ENCODE measurements around the gene ARHGAP15. TPM values are rescaled to one million over a fixed set of nuclear protein-coding genes. Genes with fewer than 3 reads are reported as not detected.
A peak's percentile ranks its signal among the peaks of the same experiment; 100 is the strongest.

The ARHGAP15 gene
- total RNA-seq, 1 experiment from 2014 or later, result not detected

DNA sequence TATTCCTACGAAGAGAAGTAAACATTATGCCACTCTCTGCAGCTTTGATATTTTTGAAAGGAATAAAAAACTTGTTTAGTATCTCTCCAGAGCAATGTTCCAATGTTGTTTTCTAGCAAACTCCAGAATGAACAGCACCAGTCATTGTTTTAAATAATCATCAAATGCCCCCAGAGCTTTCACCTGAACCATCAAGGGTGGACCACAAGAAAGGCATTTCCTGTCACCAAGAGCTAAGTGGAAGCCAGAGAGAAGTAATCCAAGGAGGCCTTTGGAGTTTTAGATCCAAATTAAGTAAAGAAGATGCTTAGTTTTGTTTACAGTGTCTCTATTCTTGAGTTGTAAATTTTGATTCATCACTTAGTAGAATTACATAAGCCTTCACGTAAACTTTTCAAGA lies 559.0 kb downstream of the ARHGAP15 start:
- no peaks in the 10 kb centered on the region for H3K36me3 ChIP-seq
- H3K4me1 ChIP-seq (replicated peaks), result no peaks in the 10 kb centered on the region
- no peak overlapping the region for H3K4me3 ChIP-seq
- no peak for DNase-seq (ENCODE audit: low read depth in 1 of 2, low spot score in 2 of 2)
- H3K9me3 ChIP-seq (replicated peaks), result no peaks in the 10 kb centered on the region
- no peaks in the 10 kb centered on the region for H3K27me3 ChIP-seq (replicated peaks)
- H3K27ac ChIP-seq, result no peak overlapping the region

DNA sequence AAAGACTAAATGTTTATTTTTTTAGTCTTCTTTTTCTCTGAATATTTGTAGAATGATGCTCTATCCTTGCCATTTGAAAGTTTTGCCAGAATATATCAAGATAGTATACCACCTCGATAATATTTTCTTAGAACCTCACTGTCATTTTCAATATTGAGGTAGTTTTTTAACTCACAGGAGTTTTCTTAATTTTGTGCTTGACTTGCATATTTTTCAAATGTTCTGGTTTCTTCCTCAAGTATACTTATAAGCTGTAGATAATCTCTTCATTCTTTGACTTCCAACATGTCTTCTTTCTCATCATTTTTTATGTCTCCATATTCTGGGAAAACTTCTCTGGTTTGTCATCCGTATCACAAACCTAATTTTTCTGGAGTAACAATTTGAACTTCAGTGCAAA lies 559.6 kb downstream of the ARHGAP15 start:
- no peak for DNase-seq (ENCODE audit: low read depth in 1 of 2, low spot score in 2 of 2)
- H3K36me3 ChIP-seq, result no peaks in the 10 kb centered on the region
- no peaks in the 10 kb centered on the region for H3K4me1 ChIP-seq (replicated peaks)
- no peaks in the 10 kb centered on the region for H3K27me3 ChIP-seq (replicated peaks)
- H3K9me3 ChIP-seq (replicated peaks), result no peaks in the 10 kb centered on the region
- no peak overlapping the region for H3K4me3 ChIP-seq
- no peak overlapping the region for H3K27ac ChIP-seq

DNA sequence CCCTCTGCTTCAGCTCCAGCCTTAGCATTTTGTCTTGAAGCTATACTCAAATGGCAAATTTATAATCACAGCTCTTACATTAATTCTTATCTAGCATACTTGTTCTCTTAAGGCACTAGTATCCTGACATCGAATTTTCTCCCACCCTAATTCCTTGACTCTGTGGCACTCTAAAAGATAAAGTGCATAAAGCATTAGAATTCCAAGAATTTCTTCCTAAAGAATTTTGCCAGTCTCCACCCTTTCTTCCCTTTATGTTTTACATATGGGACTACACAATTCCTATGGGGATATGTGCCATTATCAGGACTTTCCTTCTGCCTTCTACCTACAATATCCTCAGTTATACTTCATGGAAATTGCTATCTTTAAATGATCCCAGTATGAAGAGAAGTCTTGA lies 560.3 kb downstream of the ARHGAP15 start:
- Histone ChIP-seq H3K36me3 (no peaks in the 10 kb centered on the region), H3K27ac (no peak overlapping the region), H3K9me3 (replicated peaks) (no peaks in the 10 kb centered on the region), H3K27me3 (replicated peaks) (no peaks in the 10 kb centered on the region), H3K4me3 (no peak overlapping the region), H3K4me1 (replicated peaks) (no peaks in the 10 kb centered on the region)
- no peak for DNase-seq (ENCODE audit: low read depth in 1 of 2, low spot score in 2 of 2)

DNA sequence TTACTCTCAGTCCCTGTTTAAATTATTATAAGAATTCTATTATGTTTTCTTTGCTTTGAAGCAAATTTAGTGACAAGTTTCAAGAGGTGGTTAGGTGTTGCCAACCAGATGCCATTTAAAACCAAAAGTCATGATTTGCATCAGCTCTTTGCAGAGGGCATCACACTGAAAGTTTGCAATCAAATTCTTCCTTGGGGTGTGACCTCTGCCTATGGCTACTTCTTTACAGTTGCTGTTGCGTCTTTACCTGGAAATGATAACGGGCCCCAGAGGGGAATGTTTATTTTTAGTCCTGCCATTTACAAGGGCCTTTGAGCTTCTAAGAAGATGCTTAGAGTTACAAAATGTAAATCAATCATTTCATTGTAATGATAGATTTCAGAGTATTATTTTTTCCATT lies 561.0 kb downstream of the ARHGAP15 start:
- DNase-seq (ENCODE audit: low read depth in 1 of 2, low spot score in 2 of 2), result no peak
- no peak overlapping the region for H3K4me3 ChIP-seq
- H3K9me3 ChIP-seq (replicated peaks), result no peaks in the 10 kb centered on the region
- no peaks in the 10 kb centered on the region for H3K36me3 ChIP-seq
- H3K27ac ChIP-seq, result no peak overlapping the region
- no peaks in the 10 kb centered on the region for H3K27me3 ChIP-seq (replicated peaks)
- H3K4me1 ChIP-seq (replicated peaks), result no peaks in the 10 kb centered on the region

DNA sequence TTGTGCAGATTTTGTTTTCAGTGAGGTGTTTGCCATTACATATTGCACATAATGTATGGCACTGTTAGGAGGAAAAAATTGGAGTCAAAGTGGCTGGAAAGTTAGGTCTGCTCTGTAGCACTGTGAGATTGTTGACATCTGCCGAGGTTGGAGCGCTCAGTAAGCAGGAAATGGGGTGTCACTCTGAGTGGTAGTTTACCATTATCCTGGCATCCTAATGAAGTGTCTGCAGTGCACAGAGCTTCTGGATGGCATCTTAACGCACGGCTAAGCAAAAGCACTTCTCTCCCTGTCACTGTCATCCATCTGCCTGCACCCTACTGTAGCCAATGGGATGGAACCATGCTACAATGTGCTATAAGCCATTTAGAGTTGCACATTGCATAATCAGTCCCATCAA lies 561.9 kb downstream of the ARHGAP15 start:
- H3K27me3 ChIP-seq (replicated peaks), result no peaks in the 10 kb centered on the region
- H3K36me3 ChIP-seq, result no peaks in the 10 kb centered on the region
- no peak overlapping the region for H3K27ac ChIP-seq
- no peaks in the 10 kb centered on the region for H3K4me1 ChIP-seq (replicated peaks)
- no peaks in the 10 kb centered on the region for H3K9me3 ChIP-seq (replicated peaks)
- DNase-seq (ENCODE audit: low read depth in 1 of 2, low spot score in 2 of 2), result no peak
- H3K4me3 ChIP-seq, result no peak overlapping the region

DNA sequence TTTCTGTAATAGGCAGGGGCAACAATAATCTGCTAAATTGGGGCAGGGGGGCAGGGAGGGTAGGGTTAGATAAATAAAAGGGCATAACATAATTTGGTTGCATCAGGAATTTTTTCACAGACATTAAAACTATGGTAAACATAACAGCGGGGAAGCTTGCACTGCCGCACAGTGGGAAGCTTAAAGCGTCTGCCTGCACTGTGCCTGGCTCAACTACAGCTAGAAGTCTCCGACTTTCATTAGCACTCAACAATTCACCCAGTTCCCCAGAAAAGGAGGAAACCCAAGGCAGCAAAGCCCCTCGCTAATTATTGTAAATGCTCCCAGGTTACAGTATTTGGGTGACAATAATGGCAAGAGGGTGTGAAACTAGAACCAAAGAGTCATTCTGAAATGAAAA lies 562.9 kb downstream of the ARHGAP15 start:
- Histone ChIP-seq H3K4me3 (no peak overlapping the region), H3K27ac (no peak overlapping the region), H3K27me3 (replicated peaks) (no peaks in the 10 kb centered on the region), H3K9me3 (replicated peaks) (no peaks in the 10 kb centered on the region), H3K4me1 (replicated peaks) (no peaks in the 10 kb centered on the region), H3K36me3 (no peaks in the 10 kb centered on the region)
- DNase-seq (ENCODE audit: low read depth in 1 of 2, low spot score in 2 of 2), result no peak

DNA sequence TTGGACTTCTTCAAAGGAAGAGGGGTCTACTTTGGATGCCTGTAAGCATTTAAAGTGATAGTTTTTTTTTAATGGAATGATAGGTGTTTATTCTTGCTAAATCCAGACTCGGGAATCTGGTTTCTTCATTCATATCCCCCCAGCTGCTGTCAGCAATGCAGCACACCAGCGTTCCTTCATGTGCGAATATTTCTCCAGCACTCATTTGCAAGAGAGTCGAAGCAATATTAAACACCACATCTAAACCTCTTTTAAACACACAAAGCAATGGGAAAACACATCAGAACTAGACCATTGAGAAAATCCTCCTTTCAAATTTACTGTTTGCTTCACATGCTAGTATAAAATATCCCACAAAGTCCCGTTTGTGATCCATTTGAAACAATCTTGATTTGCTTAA lies 563.7 kb downstream of the ARHGAP15 start:
- no peaks in the 10 kb centered on the region for H3K36me3 ChIP-seq
- no peaks in the 10 kb centered on the region for H3K9me3 ChIP-seq (replicated peaks)
- no peak for DNase-seq (ENCODE audit: low read depth in 1 of 2, low spot score in 2 of 2)

DNA sequence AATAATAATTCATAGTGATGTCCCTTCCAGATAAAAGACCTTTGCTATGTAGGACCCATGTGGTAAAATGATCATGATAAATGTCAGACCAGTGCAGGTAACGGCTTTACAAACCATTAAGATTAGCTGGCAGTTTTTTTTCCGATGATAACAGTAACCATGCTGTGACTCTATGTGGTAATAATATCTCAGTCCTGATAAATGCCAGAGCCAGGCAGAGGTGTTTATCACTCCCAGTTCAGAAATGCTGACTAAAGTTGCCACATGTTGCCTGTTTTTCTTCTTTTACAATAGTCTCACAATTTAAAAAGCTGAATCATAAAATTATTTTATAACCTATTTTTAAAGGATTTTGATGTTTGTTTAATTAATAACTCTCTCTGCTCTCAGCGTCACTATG lies 565.1 kb downstream of the ARHGAP15 start:
- no peak for DNase-seq (ENCODE audit: low read depth in 1 of 2, low spot score in 2 of 2)
- Histone ChIP-seq H3K9me3 (replicated peaks) (no peaks in the 10 kb centered on the region), H3K27ac (no peak overlapping the region), H3K36me3 (no peaks in the 10 kb centered on the region), H3K4me1 (replicated peaks) (no peaks in the 10 kb centered on the region), H3K4me3 (no peak overlapping the region), H3K27me3 (replicated peaks) (no peaks in the 10 kb centered on the region)

More for the DNA sequence above, 563.7 kb downstream of the ARHGAP15 start:
- no peak overlapping the region for H3K27ac ChIP-seq
- H3K27me3 ChIP-seq (replicated peaks), result no peaks in the 10 kb centered on the region
- H3K4me1 ChIP-seq (replicated peaks), result no peaks in the 10 kb centered on the region
- no peak overlapping the region for H3K4me3 ChIP-seq

DNA sequence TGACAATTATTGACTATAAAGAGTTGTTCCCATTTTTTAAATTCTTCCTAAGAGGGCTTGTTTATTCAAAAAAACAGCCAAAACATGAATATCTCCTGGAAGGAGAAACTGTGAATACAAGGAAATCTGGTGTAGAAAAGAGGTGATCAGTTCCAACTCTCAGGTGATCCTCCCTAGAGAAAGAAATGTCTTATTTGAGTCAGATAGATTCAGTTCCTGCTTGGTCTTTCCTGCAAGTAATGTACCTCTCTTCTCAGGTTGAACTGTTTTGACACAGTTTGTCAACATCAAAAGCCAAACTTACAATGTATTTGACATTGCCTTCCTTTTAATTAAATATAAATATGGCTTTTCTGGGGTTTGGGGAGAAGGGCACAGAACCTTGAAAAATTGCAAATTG lies 567.4 kb downstream of the ARHGAP15 start:
- Histone ChIP-seq H3K27ac (no peak overlapping the region), H3K4me1 (replicated peaks) (no peaks in the 10 kb centered on the region), H3K4me3 (no peak overlapping the region), H3K36me3 (no peaks in the 10 kb centered on the region), H3K9me3 (replicated peaks) (no peaks in the 10 kb centered on the region), H3K27me3 (replicated peaks) (no peaks in the 10 kb centered on the region)
- DNase-seq (ENCODE audit: low read depth in 1 of 2, low spot score in 2 of 2), result no peak

DNA sequence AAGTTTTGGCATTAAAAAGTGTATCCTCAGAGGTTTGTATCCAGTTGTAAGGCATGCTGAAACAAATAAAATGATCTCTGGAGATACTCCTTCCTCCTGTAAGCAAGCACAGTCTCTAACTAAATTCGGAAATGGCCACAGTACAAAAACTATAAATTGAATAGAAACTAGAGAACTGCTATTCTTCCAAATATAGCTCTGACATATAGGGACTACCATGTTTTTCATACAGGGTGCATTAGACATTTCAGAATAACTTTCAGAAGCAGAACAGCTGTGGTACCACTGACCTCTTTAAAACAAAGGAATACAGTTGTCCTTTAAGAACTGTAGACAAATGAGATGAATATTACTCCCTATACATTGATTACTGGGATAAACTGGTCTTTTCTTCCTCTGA lies 568.5 kb downstream of the ARHGAP15 start:
- Histone ChIP-seq H3K36me3 (no peaks in the 10 kb centered on the region), H3K27ac (no peak overlapping the region), H3K9me3 (replicated peaks) (no peaks in the 10 kb centered on the region), H3K4me3 (no peak overlapping the region), H3K4me1 (replicated peaks) (no peaks in the 10 kb centered on the region), H3K27me3 (replicated peaks) (no peaks in the 10 kb centered on the region)
- DNase-seq (ENCODE audit: low read depth in 1 of 2, low spot score in 2 of 2), result no peak

DNA sequence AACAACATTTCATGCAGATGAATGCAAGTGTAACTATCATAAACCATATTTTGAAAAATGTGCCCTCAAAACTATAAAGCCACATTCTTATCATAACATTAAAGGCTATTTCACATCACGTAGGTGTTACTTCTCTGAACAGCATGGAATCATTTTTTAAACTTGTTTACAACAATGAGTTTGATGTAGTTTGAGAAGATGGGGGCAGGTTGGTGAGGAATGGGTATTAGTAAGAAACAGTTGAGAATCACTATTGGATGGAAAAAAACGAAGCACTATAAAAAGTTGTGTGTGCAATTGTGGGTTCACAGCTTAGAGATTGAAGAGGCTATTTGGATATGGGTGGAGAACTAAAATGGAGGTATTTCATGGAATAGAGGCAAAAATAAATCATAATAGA lies 569.1 kb downstream of the ARHGAP15 start:
- Histone ChIP-seq H3K36me3 (no peaks in the 10 kb centered on the region), H3K4me3 (no peak overlapping the region), H3K9me3 (replicated peaks) (no peaks in the 10 kb centered on the region), H3K27ac (no peak overlapping the region), H3K27me3 (replicated peaks) (no peaks in the 10 kb centered on the region), H3K4me1 (replicated peaks) (no peaks in the 10 kb centered on the region)
- DNase-seq (ENCODE audit: low read depth in 1 of 2, low spot score in 2 of 2), result no peak

DNA sequence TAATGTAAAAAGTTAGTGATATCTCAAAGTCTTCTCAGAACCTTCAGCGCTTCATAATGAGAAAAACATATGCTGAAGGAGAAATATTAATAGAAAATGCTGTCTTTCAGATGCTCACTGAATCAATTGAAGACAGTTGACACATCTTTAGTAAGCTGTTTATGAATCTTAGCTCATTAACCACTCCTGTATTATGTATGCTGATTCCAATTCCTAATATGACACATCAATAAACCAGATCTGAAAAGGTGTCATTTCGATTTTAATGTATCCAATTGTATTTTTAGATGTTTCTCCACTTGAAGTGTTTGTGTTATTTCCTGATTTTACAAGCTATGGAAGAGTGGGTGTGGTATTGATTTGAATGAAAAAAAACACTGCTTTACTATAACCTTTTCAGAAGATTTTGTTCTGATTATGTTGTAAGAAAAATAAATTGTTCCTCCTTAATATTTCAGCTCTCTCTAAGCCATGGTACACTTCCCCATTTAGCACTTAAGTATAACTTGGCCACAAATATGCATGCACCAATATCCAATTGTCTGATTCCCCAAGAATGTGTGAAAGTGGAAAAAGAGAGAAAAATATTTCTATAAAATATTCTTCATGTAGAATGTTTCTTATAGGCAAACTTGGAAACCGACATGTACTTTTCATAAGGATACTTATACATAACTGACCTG lies 569.8 kb downstream of the ARHGAP15 start:
- H3K36me3 ChIP-seq, result no peaks in the 10 kb centered on the region
- no peaks in the 10 kb centered on the region for H3K27me3 ChIP-seq (replicated peaks)
- H3K4me3 ChIP-seq, result no peak overlapping the region
- DNase-seq (ENCODE audit: low read depth in 1 of 2, low spot score in 2 of 2), result no peak
- no peaks in the 10 kb centered on the region for H3K4me1 ChIP-seq (replicated peaks)
- H3K27ac ChIP-seq, result no peak overlapping the region
- no peaks in the 10 kb centered on the region for H3K9me3 ChIP-seq (replicated peaks)

DNA sequence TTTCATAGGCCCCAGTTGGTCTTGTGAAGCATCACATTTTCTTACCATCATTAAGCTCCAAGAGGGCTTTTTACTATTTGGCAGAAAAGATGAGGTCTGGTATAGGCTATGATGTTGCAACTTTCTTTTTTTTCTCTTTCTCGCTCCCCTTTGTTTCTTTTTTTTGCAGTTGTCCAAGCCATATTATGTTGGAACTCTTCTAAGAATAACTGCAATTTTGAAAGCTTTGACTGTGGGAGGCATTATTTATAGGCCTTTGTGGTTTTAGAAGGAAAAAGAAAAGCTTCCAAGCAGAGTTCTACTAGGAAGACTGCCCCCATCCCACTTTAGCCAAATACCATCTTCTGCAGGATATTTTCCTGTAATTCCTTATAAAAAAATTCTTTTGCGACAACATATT lies 571.6 kb downstream of the ARHGAP15 start:
- H3K27me3 ChIP-seq (replicated peaks), result no peaks in the 10 kb centered on the region
- H3K36me3 ChIP-seq, result no peaks in the 10 kb centered on the region
- no peaks in the 10 kb centered on the region for H3K4me1 ChIP-seq (replicated peaks)
- no peaks in the 10 kb centered on the region for H3K9me3 ChIP-seq (replicated peaks)
- H3K4me3 ChIP-seq, result no peak overlapping the region
- H3K27ac ChIP-seq, result no peak overlapping the region
- peak in 1 of 2 experiments; percentile 4 for DNase-seq (ENCODE audit: low read depth in 1 of 2, low spot score in 2 of 2)

DNA sequence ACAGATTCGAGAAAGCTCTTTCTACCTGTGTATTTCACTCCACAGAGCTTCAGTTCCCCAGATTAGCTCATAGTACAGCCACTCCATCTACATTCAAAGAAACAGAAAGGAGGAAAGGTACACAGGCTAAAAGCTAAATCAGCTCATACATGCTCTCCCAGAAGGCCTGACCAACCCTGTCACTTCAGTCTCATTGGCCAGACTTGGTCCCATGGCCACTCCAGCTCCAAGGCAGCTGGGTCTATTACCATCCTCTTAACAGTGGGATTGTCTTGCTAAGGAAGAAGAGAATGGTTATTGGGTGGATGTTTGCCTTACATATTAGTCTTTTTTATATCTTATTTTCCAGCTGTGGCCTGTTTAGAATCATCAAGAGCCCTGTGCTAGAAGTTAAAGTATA lies 572.6 kb downstream of the ARHGAP15 start:
- Histone ChIP-seq H3K4me1 (replicated peaks) (no peaks in the 10 kb centered on the region), H3K36me3 (no peaks in the 10 kb centered on the region), H3K27ac (no peak overlapping the region), H3K27me3 (replicated peaks) (no peaks in the 10 kb centered on the region), H3K9me3 (replicated peaks) (no peaks in the 10 kb centered on the region), H3K4me3 (no peak overlapping the region)
- DNase-seq (ENCODE audit: low read depth in 1 of 2, low spot score in 2 of 2), result no peak

DNA sequence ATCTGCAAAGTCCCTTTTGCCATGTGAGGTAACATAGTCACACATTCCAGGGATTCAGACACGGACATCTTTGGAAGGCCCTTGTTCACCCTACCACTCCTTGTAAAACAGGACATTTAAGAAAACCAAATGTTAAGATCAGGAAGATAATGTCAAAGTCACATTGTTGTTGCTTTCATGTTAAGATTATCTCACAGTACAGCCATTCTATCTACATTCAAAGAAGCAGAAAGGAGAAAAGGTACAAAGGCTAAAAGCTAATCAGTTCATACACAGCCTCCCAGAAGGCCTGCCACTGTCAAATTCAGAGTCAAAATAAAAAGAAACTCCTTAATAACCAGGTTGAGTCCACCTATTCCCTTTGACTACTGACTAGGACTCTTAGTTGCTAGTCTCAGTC lies 573.7 kb downstream of the ARHGAP15 start:
- Histone ChIP-seq H3K9me3 (replicated peaks) (no peaks in the 10 kb centered on the region), H3K27me3 (replicated peaks) (no peaks in the 10 kb centered on the region), H3K4me3 (no peak overlapping the region), H3K27ac (no peak overlapping the region), H3K4me1 (replicated peaks) (no peaks in the 10 kb centered on the region), H3K36me3 (no peaks in the 10 kb centered on the region)
- DNase-seq (ENCODE audit: low read depth in 1 of 2, low spot score in 2 of 2), result no peak
